ENCODE measurements around the gene HACD2.
"Not testable (repeated sequence)": the region's sequence is repeated elsewhere in the genome, so short reads cannot be mapped to it uniquely, and the experiment has no call there.

Gene HACD2, protein sequence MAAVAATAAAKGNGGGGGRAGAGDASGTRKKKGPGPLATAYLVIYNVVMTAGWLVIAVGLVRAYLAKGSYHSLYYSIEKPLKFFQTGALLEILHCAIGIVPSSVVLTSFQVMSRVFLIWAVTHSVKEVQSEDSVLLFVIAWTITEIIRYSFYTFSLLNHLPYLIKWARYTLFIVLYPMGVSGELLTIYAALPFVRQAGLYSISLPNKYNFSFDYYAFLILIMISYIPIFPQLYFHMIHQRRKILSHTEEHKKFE

DNA sequence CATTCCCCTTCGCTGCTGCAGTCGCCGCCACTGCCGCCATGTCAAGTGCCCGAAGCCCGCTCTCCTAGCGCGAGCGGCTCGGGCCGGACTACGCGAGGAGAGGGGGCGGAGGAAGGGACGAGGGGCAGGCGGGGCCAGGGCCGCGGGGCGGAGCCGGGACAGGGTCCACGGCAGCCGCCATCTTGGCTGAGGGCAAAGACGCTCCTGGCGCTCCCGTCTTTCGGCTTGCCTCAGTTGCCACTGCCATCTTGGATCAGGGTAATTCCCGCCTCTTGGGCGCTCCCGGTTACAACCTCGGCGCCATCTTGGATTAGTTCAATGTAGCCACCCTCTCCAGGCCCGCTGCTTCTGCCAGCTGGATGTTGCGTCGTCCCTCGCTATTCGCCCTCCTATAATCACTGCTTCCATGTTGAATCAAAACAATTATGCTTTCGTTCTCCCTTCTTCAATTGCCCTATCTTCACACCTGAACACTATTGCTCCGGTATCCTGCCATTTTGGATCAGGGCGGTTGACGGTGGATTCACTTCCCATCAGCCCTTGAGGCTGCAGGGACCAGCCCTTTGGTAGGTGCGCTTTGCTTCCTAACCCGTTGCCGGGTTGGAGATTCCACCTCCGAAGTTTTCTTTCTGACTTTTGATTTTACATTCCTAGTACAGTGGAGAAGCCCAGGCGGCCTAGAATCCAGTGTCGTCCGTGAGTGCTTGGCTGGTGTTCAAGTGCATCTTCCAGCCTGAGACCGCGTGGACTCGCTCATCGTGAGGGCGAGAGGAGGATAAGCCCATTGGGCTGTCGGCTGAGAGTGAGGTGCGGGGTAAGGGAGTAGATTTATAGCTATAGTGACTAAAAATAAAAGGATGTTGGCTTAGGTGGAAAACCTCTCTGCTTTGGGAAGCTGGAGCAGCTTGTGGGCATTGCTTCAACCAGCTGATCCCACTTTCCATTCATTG lies at the start of gene HACD2:
Gene HACD2 (minus strand): TSS at position 66 of the 950 bp plus-strand sequence. CDS start 26 bp downstream, at position 40.
- peak; percentile 95 for DNase-seq

GRCh38 chr3:123634149-123635051 lies 49.5 kb upstream of the HACD2 start:
- DNase-seq: no peak

DNA sequence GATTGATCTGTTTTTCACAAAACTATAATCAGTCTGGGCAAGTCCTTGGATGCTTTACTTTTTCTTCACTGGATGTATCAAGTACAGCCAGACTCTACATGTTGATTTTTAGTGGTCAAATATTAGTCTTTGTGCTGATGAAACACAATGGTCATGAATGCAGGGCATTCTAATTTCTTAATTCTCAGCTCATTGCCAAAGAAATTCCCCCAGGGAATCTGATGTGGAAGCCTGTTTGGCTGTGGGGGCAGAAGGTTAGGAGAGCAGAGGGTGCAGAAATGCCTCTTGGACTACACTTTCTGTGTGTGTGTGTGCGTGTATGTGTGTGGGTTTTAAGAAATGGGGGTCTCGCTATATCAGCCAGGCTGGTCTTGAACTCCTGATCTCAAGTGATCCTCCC lies 48.7 kb upstream of the HACD2 start:
- DNase-seq: no peak

DNA sequence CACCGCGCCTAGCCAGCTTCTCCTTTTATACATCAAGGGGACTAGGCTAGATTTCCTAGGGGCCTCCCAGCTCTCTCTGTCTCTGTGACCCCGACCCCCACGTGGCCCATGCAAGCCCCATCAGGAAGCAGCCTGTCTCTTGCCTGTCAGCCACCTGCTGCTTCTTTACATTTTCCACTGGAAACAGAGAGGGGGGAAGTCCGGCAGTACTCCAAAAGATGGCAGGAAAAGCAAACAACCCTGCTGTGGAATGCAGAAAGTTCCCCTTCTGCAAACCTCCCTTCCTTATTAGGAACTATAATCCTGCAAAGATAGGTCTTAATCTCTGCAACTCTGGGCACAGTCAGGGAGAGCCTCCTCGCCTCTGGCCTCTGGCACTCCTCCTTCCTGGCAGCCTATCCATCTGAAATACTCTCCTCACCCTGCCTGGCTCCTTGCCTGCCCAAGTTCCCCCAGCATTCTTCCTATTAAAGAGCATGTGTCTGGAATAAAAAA lies 47.4 kb upstream of the HACD2 start:
- no peak for DNase-seq

- no peak for DNase-seq
Observed at GRCh38 chr3:123629747-123630047, 44.8 kb upstream of the HACD2 start.

DNA sequence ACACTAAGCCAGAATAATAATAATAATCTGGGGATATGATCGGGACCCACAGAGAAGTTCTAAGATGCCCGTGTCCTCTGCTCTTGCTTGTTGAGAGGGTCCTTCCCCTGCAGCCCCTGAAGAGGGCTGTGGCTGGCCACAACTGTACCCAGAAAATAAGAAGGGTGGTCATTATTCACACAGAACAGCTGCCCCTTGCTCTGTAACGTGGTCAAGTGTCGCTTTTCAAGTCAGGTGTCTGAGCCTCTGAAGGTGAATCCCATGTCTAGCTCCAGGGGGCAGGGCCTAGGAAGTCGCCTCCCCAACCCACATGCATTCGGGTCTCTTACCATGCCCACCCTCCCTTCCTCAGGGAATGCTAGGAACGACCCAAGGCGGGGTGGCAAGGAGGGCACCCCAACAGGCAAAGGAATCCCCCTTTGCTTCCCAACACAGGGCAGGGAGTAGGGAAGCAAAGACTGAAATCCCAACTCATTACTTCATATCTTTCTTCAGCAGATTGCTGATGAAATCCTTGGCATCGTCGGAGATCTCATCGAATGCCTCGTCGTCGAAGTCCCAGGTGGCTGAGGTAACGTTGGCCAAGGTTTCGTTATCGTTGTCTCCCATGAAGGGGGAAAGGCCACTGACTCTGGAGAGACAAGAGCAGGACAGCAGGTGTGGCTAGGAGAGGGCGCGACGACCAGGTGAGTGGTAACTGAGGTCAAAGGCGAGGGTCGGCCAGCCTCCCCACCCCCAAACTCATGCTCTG lies 44.3 kb upstream of the HACD2 start:
- no peak for DNase-seq

GRCh38 chr3:123627673-123628670 lies 43.1 kb upstream of the HACD2 start:
- DNase-seq: no peak

DNA sequence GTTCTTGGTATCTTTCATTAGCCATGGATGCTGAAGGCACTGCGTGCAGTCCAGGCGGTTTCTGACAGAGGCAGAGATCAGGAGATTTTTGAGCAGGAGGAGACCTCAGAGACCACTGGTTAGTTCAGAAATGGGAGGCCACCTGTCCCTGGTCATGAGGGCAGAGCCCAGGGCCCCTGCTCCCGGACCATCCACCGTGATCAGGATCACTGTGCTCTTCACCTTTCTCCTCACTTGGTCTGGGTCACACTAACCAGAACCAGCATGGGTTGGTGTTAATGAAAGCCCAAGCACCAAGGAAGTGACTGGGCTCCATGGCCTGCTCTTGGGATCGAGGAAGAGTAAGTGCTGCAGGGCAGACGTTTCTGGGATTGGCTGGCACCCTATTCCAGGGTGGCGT lies 42.0 kb upstream of the HACD2 start:
- no peak for DNase-seq

GRCh38 chr3:123624302-123624701 lies 39.4 kb upstream of the HACD2 start:
- DNase-seq: no peak

DNA sequence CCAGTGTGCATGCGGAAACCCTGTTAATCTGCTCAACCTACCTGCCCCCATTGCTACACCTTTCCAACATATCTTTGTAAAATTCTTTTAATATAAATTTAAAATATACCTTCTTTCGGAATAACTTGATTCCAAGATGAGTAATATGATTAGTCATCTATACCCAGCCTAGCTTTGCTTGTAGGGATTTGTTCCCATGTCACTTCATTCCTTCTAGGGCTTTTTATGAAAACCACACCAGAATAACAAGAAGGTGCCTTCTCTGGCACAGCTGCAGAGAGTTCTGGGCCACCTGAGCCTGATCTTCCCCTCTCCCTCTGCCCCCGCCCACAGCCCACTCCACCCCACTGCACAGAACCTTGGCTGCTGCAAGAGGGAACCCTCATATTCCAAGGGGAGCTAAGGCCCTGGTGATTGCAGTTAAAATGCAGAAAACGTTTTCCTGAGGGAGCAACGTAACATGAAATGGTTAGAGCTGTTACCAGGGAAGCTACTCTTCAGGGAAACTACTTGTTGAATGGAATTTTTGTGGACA lies 38.6 kb upstream of the HACD2 start:
- no peak for DNase-seq

DNA sequence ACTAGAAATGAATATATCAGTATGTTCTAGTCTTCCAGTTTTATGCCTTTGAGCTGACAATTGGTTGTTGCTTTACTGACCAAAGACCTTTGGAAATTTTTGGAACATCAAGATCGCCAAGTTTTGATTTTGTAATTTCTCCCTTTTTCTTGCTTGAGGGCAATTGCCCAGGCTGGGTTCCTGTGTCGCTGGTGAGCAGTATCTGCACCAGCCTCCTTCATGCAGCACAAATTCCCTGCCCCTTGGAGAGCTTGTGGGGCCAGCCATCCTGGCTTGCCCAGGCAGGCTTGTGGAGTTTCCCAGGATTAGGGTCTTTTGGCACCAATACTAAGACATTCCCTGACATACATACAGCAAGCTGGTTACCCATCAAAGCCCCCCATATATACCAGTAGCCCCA lies 37.9 kb upstream of the HACD2 start:
- DNase-seq: no peak

DNA sequence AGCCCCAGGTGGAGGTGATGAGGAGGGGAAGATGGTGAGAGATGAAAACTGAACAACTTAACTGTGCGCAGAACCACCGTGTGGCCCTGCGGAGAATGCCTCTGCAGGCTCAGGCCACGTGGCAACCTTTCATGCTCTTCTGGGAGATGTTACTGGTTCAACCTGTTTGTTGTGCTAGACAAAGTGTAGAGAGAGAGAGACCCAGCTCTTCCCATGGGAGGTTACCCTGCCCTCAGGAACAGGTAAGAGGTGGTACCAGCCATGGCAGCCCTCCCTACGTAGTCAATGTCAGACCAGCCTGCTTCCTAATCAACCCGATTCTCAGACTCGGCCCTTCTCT lies 37.0 kb upstream of the HACD2 start:
- DNase-seq: no peak

GRCh38 chr3:123621186-123621849 lies 36.5 kb upstream of the HACD2 start:
- no peak for DNase-seq

- no peak for DNase-seq
Observed at GRCh38 chr3:123620343-123620742, 35.5 kb upstream of the HACD2 start.

GRCh38 chr3:123618768-123619484 lies 34.1 kb upstream of the HACD2 start:
- DNase-seq: no peak

- no peak for DNase-seq
Observed at GRCh38 chr3:123618076-123618708, 33.3 kb upstream of the HACD2 start.

GRCh38 chr3:123616593-123616992 lies 31.7 kb upstream of the HACD2 start:
- no peak for DNase-seq

DNA sequence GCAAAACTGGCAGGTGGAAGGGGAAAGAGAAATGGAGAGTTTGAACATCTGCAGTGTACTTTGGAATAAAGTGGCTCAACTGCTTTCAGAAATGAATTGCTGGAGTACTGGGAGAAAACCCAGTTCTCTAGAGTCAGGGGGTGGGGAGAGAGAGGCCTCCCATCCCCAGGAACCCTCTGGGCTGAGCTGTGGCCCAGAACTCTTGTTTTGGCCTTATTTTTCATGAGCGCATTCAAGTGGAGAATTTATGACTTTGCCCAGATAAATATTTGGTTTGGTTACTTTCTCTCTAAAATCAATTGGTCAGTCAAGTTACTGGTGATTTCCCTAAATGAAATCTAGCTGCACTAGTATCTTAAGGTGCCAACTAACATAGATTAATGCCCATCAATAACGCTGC lies 28.7 kb upstream of the HACD2 start:
- DNase-seq: no peak

- not testable (repeated sequence) for DNase-seq
Observed at GRCh38 chr3:123611674-123612073, 26.8 kb upstream of the HACD2 start.

All from activated T-cell treated with anti-CD3 and anti-CD28 coated beads, Interleukin-2, amount 50 U/mL, for 1 hour (primary cell).